K562 (cell line): Measurements from ENCODE around the gene DNAI1. TPM values are rescaled to one million over a fixed set of nuclear protein-coding genes. Genes with fewer than 3 reads are reported as not detected.

Experiments used
- ATAC-seq: fragments of 200-7000 bp; cut with Tn5 transposase; 3 replicates; pipeline ENCODE4 v1.9.1; 2020; ENCODE audit warnings: moderate library complexity
- BruUV-seq: library from RNA; stranded (reverse); fragments of 400-500 nt; replicated peaks from 2 replicates; lab custom pipeline; 2021; lab: Mats Ljungman, UMichigan
- CTCF ChIA-PET: fragments of 300-600 bp; formaldehyde crosslinking; extraction: SDS; loops from one replicate; lab custom pipeline; 2021; ENCODE audit warnings: low intra/inter-chr PET ratio; lab: Yijun Ruan, JAX
- POLR2A ChIA-PET: fragments of 300-600, 350-650 bp; sonication (Branson Sonifier 250); formaldehyde crosslinking; extraction: SDS; loops from one replicate; lab custom pipeline; 2021; ENCODE audit warnings: antibody characterized with exemption, inconsistent platforms; lab: Yijun Ruan, JAX
- DNase-seq, 4 experiments: peaks; one replicate each; pipeline versions ENCODE4 v3.0.0 to v3.0.0-alpha.2; 2011 to 2018; ENCODE audit warnings: low spot score in 3 of 4, mixed read lengths in 3 of 4; ENCODE audit errors: extremely low read depth in 1 of 4
- FAIRE-seq: peaks from 2 replicates; lab custom pipeline; 2011; peaks lifted over from hg19 to GRCh38; lab: Jason Lieb, UNC
- H2AFZ ChIP-seq: 2 replicates; pipeline ENCODE4 v1.6.0; 2011; ENCODE audit warnings: low read depth, low read length, control low read depth, inconsistent platforms
- H3K27ac ChIP-seq: fragments of 200-600 bp; 3 replicates; pipeline ENCODE4 v1.8.0; 2011; ENCODE audit warnings: low read depth, mild to moderate bottlenecking, control low read depth, inconsistent platforms, low read length, moderate library complexity, mixed read lengths; ENCODE audit errors: extremely low read depth
- H3K27me3 ChIP-seq, 2 experiments: fragments of 300-600 bp in 1 of 2; 2 replicates in 1 of 2; 3 replicates in 1 of 2; pipeline versions ENCODE4 v1.6.0 to v1.8.0; 2011; ENCODE audit warnings: inconsistent platforms in 2 of 2, low read length in 2 of 2, mild to moderate bottlenecking in 1 of 2, mixed read lengths in 1 of 2, moderate library complexity in 1 of 2; ENCODE audit not compliant: control insufficient read depth in 2 of 2, insufficient read depth in 2 of 2
- H3K36me3 ChIP-seq: fragments of 300-600 bp; 3 replicates; pipeline ENCODE4 v1.8.0; 2011; ENCODE audit warnings: mild to moderate bottlenecking, low read length, inconsistent platforms; ENCODE audit not compliant: control insufficient read depth, insufficient read depth
- H3K4me1 ChIP-seq, 2 experiments: fragments of 200-600 bp in 1 of 2; replicated peaks in 1 of 2; 2 replicates in 1 of 2; 3 replicates in 1 of 2; pipeline versions ENCODE4 v1.5.1 to v1.8.0; 2011; ENCODE audit warnings: inconsistent platforms in 2 of 2, low read length in 2 of 2, mild to moderate bottlenecking in 1 of 2, mixed read lengths in 1 of 2, moderate library complexity in 1 of 2; ENCODE audit not compliant: control insufficient read depth in 2 of 2, insufficient read depth in 2 of 2
- H3K4me2 ChIP-seq: 2 replicates; pipeline ENCODE4 v1.6.1; 2011; ENCODE audit warnings: low read length, control low read depth, inconsistent platforms, mixed read lengths; ENCODE audit not compliant: insufficient read depth
- H3K4me3 ChIP-seq: fragments of 200-600 bp; sonication (generic), shearing (Covaris generic); 2 replicates; pipeline ENCODE4 v1.5.1; 2016; ENCODE audit warnings: control low read depth, inconsistent platforms
- H3K79me2 ChIP-seq: fragments of 200-600 bp; 3 replicates; pipeline ENCODE4 v1.8.0; 2011; ENCODE audit warnings: low read length, inconsistent platforms; ENCODE audit not compliant: control insufficient read depth, insufficient read depth
- H3K9ac ChIP-seq, 2 experiments: 2 replicates each; pipeline versions ENCODE4 v1.6.0 to v1.6.1; 2011; ENCODE audit warnings: low read depth in 2 of 2, low read length in 2 of 2, control low read depth in 1 of 2, inconsistent platforms in 1 of 2, mild to moderate bottlenecking in 1 of 2, mixed read lengths in 1 of 2; ENCODE audit not compliant: insufficient read depth in 1 of 2
- H3K9me1 ChIP-seq: one replicate; pipeline ENCODE4 v1.6.0; 2011; ENCODE audit warnings: inconsistent platforms, mild to moderate bottlenecking, low read length, moderate library complexity; ENCODE audit not compliant: control insufficient read depth, insufficient read depth
- H3K9me3 ChIP-seq: replicated peaks from 2 replicates; pipeline ENCODE4 v1.5.1; 2011; ENCODE audit warnings: low read depth, low read length, inconsistent platforms; ENCODE audit not compliant: control insufficient read depth, insufficient read depth
- H4K20me1 ChIP-seq: replicated peaks from 2 replicates; pipeline ENCODE4 v1.6.1; 2011; ENCODE audit warnings: low read length, inconsistent platforms, mixed read lengths; ENCODE audit not compliant: control insufficient read depth, insufficient read depth
- ATF1 ChIP-seq, 2 experiments: fragments of 450-650 bp in 1 of 2; IDR thresholded peaks; 2 replicates each; pipeline ENCODE4 v1.6.1; 2016; ENCODE audit warnings: missing compliant biosample characterization in 1 of 2, missing genetic modification characterization in 1 of 2
- E4F1 ChIP-seq: fragments of 250-450 bp; sonication (Bioruptor Pico); IDR thresholded peaks from 2 replicates; pipeline ENCODE4 v1.5.0; 2021; ENCODE audit warnings: mild to moderate bottlenecking, borderline replicate concordance
- HIVEP1 ChIP-seq: fragments of 250-450 bp; sonication (Bioruptor Pico); IDR thresholded peaks from 2 replicates; pipeline ENCODE4 v1.4.0; 2020; ENCODE audit warnings: mild to moderate bottlenecking
- JUNB ChIP-seq: fragments of 450-650 bp; formaldehyde crosslinking; conservative IDR thresholded peaks from 2 replicates; pipeline ENCODE4 v1.4.0; 2020; ENCODE audit warnings: mild to moderate bottlenecking
- MEF2D ChIP-seq: conservative IDR thresholded peaks from 2 replicates; pipeline ENCODE4 v1.6.1; 2016; ENCODE audit warnings: low read depth, missing genetic modification characterization, missing compliant biosample characterization
- NKRF ChIP-seq: fragments of 450-650 bp; IDR thresholded peaks from 2 replicates; pipeline ENCODE4 v1.6.1; 2016; ENCODE audit warnings: borderline replicate concordance
- TRIM24 ChIP-seq, 2 experiments: fragments of 450-650 bp; IDR thresholded peaks; 2 replicates each; pipeline ENCODE4 v1.6.1; 2016
- ZKSCAN3 ChIP-seq: fragments of 250-450 bp; sonication (Bioruptor Pico); IDR thresholded peaks from 2 replicates; pipeline ENCODE4 v1.4.0; 2020
- WGBS: fragments of 100-300 bp; shearing (Covaris generic); methylation state at CpG from one replicate; pipeline ENCODE4 v1.1.6; 2016; ENCODE audit warnings: low coverage, mixed read lengths; ENCODE audit not compliant: insufficient coverage; ENCODE audit errors: missing lambda C conversion rate; 5-methylcytosine and 5-hydroxymethylcytosine counted together
- in situ Hi-C: fragments of 300-500 bp; cut with MboI; formaldehyde crosslinking; loops from 4 replicates; pipeline ENCODE4 v1.15.0; 2018; ENCODE audit warnings: inconsistent platforms, mixed read lengths
- intact Hi-C: fragments of 100-400 bp; cut with micrococcal nuclease; formaldehyde crosslinking; loops from 2 replicates; pipeline ENCODE4 v1.14.2; 2022
- polyA plus RNA-seq, 8 experiments: library from polyadenylated mRNA; depleted of rRNA in 4 of 8; stranded (reverse) in 5 of 8; unstranded in 3 of 8; fragments of >200 nt; fragmentation: Nextera tagmentation in 2 of 8; fragmentation: Illumina TruSeq in 1 of 8; extraction: Ambion mirVana in 2 of 8; extraction: Trizol in 1 of 8; gene quantifications; 2 replicates each; pipeline versions ENCODE4 v1.2.1 to v1.2.3, GENCODE V29; 2011 to 2014; ENCODE audit warnings: inconsistent platforms in 1 of 8, missing spikeins in 1 of 8
- total RNA-seq, 7 experiments: library from RNA; depleted of rRNA in 6 of 7; stranded (reverse); fragments of >200 nt in 6 of 7; fragmentation: Illumina TruSeq in 2 of 7; extraction: Trizol in 2 of 7; gene quantifications; 2 replicates each; pipeline versions ENCODE4 v1.2.1 to v1.2.3, GENCODE V29; 2011 to 2021; ENCODE audit warnings: low replicate concordance in 1 of 7

Gene DNAI1
- total and polyA plus RNA-seq, 9 of the 15 experiments (the other 6 are each of a cell fraction or from before 2014, with no cell fraction given) = 0.01 to 0.17 (median 0.04) TPM; not detected in 6

- Histone ChIP-seq H3K4me2 (no peak overlapping the region), H3K27me3 (peaks cover 0 to 60% of the 10 kb centered on the region in 2 experiments; a peak in 4 of 5 replicates), H3K9me3 (no peaks in the 10 kb centered on the region), H2AFZ (no peak overlapping the region), H3K4me3 (no peak overlapping the region), H3K79me2 (no peaks in the 10 kb centered on the region), H3K9me1 (no peaks in the 10 kb centered on the region), H3K27ac (no peak overlapping the region), H3K4me1 (peaks cover 0 to 5% of the 10 kb centered on the region in 2 experiments; a peak in 2 of 5 replicates), H3K36me3 (no peaks in the 10 kb centered on the region), H4K20me1 (no peaks in the 10 kb centered on the region), H3K9ac (no peak overlapping the region)
- intact Hi-C loops (no loop called here), in situ Hi-C loops (no loop called here)
- 2% methylated on average over 15 of the region's 23 CpGs for whole genome bisulfite sequencing
- ATAC-seq (no peak), DNase-seq (no peak), FAIRE-seq (no peak)
- POLR2A ChIA-PET = no interaction called here
- TF ChIP-seq E4F1 (CRISPR knock-in tag) = no peak
- no peak for TF ChIP-seq ATF1 (CRISPR knock-in tag; IDR thresholded peaks at IDR 0.05)
- no peak for TF ChIP-seq ATF1 (tag; IDR thresholded peaks at IDR 0.05)
- no peak for TF ChIP-seq MEF2D (tag)
- TF ChIP-seq HIVEP1 (CRISPR knock-in tag) = no peak
- no peak for TF ChIP-seq JUNB (CRISPR knock-in tag)
- no peak for TF ChIP-seq ZKSCAN3 (CRISPR knock-in tag)
- TF ChIP-seq TRIM24 (IDR thresholded peaks at IDR 0.05) = no peak
- no peak for TF ChIP-seq NKRF
- no TSS peak for BruUV-seq
- CTCF ChIA-PET = no interaction called here
These were observed 96.4 kb downstream of the DNAI1 start for GRCh38 chr9:34555002-34555348.
